ENCODE results near the gene DDI2.

DNA sequence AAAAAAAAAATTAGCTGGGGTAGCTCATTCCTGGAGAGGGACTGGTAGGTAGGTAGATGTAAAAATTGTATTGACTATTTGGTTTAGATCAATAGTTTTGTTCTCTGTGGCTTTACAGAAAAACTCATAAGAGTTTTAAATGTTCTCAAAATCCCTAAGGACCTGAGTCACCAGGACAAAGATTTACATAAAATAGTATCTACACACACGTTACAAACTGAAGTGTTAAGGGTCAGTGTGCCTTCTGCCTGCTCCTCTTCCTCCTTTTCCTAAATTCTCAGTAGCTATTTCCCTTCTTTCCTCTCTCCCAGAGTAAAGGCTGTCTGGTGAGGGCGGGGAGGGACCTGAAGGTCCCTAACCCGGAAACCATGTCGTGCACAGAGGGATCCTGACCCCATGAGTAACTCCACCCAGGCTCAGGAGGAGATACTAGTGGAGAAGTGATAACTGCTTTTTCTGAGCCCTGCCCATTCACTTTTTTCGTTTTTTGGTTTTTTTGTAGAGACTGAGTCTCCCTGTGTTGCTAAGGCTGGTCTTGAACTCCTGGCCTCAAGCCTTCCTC, 74.9 kb downstream of the DDI2 start:
- TF ChIP-seq, protein P1, sequence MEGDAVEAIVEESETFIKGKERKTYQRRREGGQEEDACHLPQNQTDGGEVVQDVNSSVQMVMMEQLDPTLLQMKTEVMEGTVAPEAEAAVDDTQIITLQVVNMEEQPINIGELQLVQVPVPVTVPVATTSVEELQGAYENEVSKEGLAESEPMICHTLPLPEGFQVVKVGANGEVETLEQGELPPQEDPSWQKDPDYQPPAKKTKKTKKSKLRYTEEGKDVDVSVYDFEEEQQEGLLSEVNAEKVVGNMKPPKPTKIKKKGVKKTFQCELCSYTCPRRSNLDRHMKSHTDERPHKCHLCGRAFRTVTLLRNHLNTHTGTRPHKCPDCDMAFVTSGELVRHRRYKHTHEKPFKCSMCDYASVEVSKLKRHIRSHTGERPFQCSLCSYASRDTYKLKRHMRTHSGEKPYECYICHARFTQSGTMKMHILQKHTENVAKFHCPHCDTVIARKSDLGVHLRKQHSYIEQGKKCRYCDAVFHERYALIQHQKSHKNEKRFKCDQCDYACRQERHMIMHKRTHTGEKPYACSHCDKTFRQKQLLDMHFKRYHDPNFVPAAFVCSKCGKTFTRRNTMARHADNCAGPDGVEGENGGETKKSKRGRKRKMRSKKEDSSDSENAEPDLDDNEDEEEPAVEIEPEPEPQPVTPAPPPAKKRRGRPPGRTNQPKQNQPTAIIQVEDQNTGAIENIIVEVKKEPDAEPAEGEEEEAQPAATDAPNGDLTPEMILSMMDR (conservative IDR thresholded peaks at IDR 0.05 in 1 of 2, IDR thresholded peaks at IDR 0.05 in 1 of 2; ENCODE audit: extremely low read depth in 1 of 2, insufficient read depth in 1 of 2, low read depth in 1 of 2, low read length in 2 of 2) = no peak
- no peak for TF ChIP-seq EZH2 (IDR thresholded peaks at IDR 0.05; ENCODE audit: borderline replicate concordance, low read length)

Data from mammary epithelial cell (primary cell).